ENCODE measurements around the gene CADPS.

The CADPS gene

DNA sequence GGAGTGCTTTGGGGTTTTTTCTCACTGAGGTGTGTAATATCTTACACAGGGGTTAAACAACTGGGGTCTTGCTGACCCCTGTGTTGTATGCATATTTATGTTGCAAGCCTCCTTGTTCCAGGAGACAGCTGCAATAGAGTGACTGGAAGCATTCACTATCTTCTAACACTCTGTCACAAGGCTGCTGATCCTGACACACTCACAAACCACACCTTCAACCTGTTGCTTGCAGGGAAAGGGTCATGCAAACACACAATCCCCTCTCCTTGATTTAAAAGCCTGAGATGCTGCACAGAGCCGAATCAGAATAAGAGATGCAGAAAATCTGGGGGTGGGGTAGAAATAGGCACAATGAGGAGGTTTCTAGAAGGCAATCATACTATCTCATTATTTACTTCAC is 197.3 kb downstream of the CADPS start:
- no peak for TF ChIP-seq CTCF (IDR thresholded peaks at IDR 0.05; ENCODE audit: low read depth, low read length)

DNA sequence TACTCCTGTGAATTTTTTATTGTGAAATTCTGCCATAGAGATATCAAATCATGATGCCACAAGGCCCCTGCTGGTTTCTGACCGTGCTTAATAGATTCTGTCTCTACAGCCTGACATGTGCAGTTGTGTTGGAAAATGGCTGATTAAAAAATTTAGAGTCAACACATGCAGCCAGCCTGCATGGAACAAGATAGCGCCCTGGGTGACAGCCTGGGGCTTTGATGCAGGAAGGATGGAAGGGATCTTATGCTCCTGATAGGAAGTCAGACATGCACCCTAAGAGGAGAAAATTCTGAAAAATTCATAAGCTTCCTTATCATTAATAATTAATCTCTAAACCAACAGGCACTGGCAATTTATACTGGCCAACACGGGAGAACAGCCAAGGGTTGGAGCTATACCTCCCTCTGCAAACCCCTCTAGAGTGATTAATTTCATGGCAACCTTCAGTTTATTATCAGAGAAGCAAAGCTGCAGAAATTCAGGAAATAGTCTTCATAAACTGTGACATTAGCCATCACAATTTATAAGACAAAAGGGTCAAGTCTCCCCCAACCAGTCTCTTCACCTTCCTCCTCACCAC is 198.4 kb downstream of the CADPS start:
- no peak for TF ChIP-seq CTCF (IDR thresholded peaks at IDR 0.05; ENCODE audit: low read depth, low read length)
- DNase-seq (ENCODE audit: extremely low read depth, low read depth) = no peak

More for the DNA sequence above, 197.3 kb downstream of the CADPS start:
- DNase-seq (ENCODE audit: extremely low read depth, low read depth) = no peak

GRCh38 chr3:62675492-62675891 is 199.7 kb downstream of the CADPS start:
- DNase-seq (ENCODE audit: extremely low read depth, low read depth) = no peak
- no peak for TF ChIP-seq CTCF (IDR thresholded peaks at IDR 0.05; ENCODE audit: low read depth, low read length)

GRCh38 chr3:62672988-62673313 is 202.3 kb downstream of the CADPS start:
- TF ChIP-seq CTCF (IDR thresholded peaks at IDR 0.05; ENCODE audit: low read depth, low read length) = no peak
- DNase-seq (ENCODE audit: extremely low read depth, low read depth) = no peak

DNA sequence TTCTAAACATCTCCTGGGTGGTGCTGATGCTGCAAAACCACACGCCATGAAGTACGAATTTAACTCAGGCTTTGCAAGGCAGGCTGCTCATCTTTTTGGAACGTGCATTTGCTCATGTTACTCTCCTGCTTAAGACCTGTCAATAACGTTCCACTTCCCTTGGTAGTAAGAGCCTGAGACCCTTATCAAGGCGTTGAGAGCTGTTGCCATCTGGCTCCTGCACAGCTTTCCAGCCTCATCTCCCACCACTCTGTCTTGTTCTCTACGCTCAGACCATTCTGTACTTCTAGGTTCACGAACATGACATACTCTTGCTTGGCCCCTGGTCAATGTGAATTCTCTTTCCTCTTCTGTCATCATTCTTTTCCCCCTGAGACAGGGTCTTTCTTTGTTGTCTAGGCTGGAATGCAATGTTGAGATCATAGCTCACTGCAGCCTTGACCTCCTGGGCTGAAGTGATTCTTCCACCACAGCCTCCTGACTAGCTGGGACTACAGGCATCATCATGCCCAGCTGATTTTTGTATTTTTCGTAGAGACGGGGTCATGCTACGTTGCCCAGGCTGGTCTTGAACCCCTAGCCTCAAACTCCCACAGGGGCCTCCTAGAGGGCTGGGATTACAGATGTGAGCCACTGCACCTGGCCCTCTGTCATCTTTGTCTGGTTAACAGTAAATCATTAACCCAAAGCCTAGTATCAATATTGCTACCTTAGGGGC is 202.8 kb downstream of the CADPS start:
- TF ChIP-seq CTCF (IDR thresholded peaks at IDR 0.05; ENCODE audit: low read depth, low read length) = no peak
- DNase-seq (ENCODE audit: extremely low read depth, low read depth) = no peak

DNA sequence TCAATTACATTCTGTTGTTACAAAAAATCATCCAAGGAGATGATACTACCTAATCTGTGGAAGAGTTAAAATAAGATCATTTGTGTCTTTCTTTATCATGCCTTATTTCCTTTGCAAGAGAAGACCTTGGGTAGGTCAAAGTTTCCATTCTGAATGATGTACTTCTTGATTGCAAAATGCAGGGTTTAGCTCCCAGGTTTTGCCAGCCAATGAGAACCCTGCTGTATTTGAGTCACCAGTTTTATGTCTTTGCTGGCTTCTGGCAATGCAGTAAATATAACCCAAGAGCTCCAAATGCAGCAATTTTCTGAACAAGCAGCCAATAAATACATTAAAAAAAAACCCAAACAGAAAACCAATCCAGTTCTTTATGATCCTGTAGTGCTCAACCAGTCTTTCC is 204.9 kb downstream of the CADPS start:
- DNase-seq (ENCODE audit: extremely low read depth, low read depth) = no peak
- TF ChIP-seq CTCF (IDR thresholded peaks at IDR 0.05; ENCODE audit: low read depth, low read length) = no peak

- no peak for TF ChIP-seq CTCF (IDR thresholded peaks at IDR 0.05; ENCODE audit: low read depth, low read length)
- DNase-seq (ENCODE audit: extremely low read depth, low read depth) = no peak
These were observed 206.1 kb downstream of the CADPS start for GRCh38 chr3:62669161-62669560.
